ENCODE results near the gene FMN1. TPM values are rescaled to one million over a fixed set of nuclear protein-coding genes. Genes with fewer than 3 reads are reported as not detected.

The FMN1 gene
- polyA plus RNA-seq, 1 experiment, result 3.7 TPM

DNA sequence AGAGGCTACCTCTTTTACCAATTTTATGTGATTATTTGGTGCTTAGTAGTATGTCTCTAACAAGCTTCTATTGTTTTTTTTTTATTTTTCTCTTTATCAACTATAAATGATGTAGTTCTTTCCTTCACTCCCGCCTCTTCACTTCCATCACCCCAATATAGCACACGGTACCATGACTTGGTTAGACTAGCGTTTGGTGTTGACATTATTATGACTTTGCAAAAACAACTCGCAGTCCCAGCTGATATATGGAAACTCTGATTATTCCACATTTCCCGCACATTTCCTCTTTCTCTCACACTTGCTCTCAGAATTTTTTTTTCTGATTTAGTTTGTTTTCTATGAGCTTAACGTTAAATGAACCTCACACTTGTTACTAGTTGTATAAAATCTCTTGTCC lies 314.5 kb downstream of the FMN1 start:
- no peak overlapping the region for H3K27ac ChIP-seq (ENCODE audit: low read depth, low read length)
- DNase-seq (ENCODE audit: low read depth, low spot score), result no peak
- ChIA-PET POLR2A (no interaction called here), CTCF (interaction anchor here (0.7 kb wide), 1 partner anchor 189 kb away, joined by 4 read pairs; no protein-coding TSS in a partner anchor)
- TF ChIP-seq, protein P1, sequence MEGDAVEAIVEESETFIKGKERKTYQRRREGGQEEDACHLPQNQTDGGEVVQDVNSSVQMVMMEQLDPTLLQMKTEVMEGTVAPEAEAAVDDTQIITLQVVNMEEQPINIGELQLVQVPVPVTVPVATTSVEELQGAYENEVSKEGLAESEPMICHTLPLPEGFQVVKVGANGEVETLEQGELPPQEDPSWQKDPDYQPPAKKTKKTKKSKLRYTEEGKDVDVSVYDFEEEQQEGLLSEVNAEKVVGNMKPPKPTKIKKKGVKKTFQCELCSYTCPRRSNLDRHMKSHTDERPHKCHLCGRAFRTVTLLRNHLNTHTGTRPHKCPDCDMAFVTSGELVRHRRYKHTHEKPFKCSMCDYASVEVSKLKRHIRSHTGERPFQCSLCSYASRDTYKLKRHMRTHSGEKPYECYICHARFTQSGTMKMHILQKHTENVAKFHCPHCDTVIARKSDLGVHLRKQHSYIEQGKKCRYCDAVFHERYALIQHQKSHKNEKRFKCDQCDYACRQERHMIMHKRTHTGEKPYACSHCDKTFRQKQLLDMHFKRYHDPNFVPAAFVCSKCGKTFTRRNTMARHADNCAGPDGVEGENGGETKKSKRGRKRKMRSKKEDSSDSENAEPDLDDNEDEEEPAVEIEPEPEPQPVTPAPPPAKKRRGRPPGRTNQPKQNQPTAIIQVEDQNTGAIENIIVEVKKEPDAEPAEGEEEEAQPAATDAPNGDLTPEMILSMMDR (IDR thresholded peaks at IDR 0.05; ENCODE audit: low read depth, low read length), result no peak
- H3K9me3 ChIP-seq (ENCODE audit: control insufficient read depth, insufficient read depth, low read length), result no peaks in the 10 kb centered on the region
- H3K27me3 ChIP-seq (ENCODE audit: control insufficient read depth, insufficient read depth, low read length), result no peaks in the 10 kb centered on the region
- H3K4me3 ChIP-seq (ENCODE audit: low read depth, low read length), result no peak overlapping the region

DNA sequence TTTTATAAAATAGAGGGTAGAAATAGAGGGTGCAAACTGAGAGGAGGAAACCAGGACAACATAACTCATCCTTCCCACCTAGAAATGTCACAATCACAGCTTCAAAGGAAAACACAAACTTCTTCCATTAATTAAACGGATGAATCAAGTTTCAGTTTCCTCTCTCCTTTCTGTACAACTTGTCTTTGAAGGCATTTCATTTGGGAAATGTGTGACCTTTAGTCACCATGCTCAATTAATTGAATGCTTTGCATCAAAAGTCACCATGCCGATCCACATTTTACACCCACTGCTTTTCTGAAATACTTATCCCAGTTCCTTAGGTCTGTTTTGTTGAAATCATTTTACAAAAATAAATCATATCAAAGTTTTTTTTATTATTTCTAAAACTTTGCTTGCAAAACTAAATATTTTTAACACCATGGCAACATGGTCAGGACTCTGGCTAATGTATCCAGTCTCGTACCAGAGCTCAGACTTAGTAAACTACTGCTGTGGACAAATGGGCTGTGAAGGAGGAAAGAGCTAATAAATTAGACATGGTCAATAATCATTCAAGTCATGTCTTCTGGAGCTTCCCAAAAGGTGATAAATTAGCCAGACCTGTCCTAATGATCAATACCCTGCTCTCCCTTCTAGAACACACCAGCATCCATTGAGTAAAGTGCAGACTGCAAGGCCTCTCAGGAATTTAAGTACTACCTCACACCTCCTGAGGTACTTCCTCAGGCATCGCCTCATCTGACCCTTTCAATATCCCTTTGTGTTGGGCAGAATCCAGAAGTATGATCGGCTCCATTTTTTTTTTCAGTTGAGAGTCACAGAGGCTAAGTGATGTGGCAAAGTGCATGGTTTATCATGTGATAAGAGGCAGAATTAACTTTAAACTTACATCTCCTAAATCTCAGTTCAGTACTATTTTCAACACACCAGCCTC lies 315.4 kb downstream of the FMN1 start:
- POLR2A ChIA-PET, result no interaction called here
- Histone ChIP-seq H3K9me3 (ENCODE audit: control insufficient read depth, insufficient read depth, low read length) (no peaks in the 10 kb centered on the region), H3K27ac (ENCODE audit: low read depth, low read length) (no peak overlapping the region), H3K27me3 (ENCODE audit: control insufficient read depth, insufficient read depth, low read length) (no peaks in the 10 kb centered on the region), H3K4me3 (ENCODE audit: low read depth, low read length) (no peak overlapping the region)
- TF ChIP-seq, protein P1 (IDR thresholded peaks at IDR 0.05; ENCODE audit: low read depth, low read length), result no peak
- DNase-seq (ENCODE audit: low read depth, low spot score), result no peak
- CTCF ChIA-PET, result no interaction called here

DNA sequence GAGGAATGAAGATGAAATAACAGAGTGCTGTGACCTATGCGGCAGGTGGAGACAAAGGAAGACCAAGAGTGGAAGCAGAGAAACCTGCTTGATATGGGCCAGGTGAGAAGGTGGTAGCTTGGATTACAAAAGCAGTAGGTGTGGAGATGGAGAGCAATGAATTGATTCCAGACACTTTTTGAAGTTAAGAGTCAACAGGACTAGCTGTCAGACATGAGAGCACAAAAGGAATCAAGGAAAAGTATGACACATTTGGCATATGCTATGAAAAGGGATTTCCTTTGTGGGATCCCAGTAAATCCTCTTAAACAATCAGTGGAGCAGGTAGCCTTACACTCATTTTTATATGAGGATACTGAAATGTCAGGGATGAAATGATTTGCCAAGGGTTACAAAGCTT lies 316.2 kb downstream of the FMN1 start:
- POLR2A ChIA-PET, result no interaction called here
- no peak overlapping the region for H3K4me3 ChIP-seq (ENCODE audit: low read depth, low read length)
- H3K27me3 ChIP-seq (ENCODE audit: control insufficient read depth, insufficient read depth, low read length), result no peaks in the 10 kb centered on the region
- CTCF ChIA-PET, result no interaction called here
- no peak overlapping the region for H3K27ac ChIP-seq (ENCODE audit: low read depth, low read length)
- TF ChIP-seq, protein P1 (IDR thresholded peaks at IDR 0.05; ENCODE audit: low read depth, low read length), result no peak
- DNase-seq (ENCODE audit: low read depth, low spot score), result no peak
- no peaks in the 10 kb centered on the region for H3K9me3 ChIP-seq (ENCODE audit: control insufficient read depth, insufficient read depth, low read length)

DNA sequence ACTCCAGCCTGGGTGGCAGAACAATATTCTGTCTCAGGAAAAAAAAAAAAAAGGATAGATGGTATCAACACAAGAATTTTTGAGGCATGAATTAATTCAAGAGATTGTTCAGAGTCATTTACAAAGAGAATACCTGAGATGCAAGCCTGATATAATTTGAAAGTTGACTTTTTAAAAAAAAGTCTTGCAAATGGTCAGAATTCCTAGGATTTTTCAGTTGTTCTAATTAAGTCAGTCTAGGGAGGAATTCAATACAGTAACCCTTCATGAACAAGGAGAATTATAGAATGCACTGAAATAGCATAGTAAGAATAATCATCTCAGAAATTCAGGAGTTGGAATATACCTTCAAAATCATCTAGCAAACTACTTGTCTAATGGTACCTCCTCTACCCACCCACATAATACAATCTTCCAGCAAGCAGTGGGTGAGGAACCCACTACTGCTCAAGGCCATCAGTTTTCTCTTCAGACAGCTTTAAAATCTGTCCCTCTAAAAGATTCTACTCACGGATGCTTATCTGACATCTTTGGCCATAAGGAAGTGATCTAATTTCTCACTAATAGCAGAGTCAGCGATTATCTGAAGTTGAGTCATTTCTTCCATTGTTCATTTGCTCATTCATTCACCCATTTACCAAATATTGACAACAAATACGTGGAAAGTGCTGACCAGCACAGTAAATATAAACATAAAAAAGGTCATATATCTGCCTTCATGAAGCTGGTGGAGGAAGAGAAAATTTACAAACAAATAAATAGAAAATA lies 317.1 kb downstream of the FMN1 start:
- CTCF ChIA-PET, result no interaction called here
- Histone ChIP-seq H3K27ac (ENCODE audit: low read depth, low read length) (no peak overlapping the region), H3K27me3 (ENCODE audit: control insufficient read depth, insufficient read depth, low read length) (no peaks in the 10 kb centered on the region), H3K4me3 (ENCODE audit: low read depth, low read length) (no peak overlapping the region), H3K9me3 (ENCODE audit: control insufficient read depth, insufficient read depth, low read length) (no peaks in the 10 kb centered on the region)
- DNase-seq (ENCODE audit: low read depth, low spot score), result no peak
- TF ChIP-seq, protein P1 (IDR thresholded peaks at IDR 0.05; ENCODE audit: low read depth, low read length), result no peak
- POLR2A ChIA-PET, result no interaction called here

Data from AG04450 (cell line).